HAP-1 (cell line): Measurements from ENCODE around the gene POTEJ.
"Not testable (repeated sequence)": the region's sequence is repeated elsewhere in the genome, so short reads cannot be mapped to it uniquely, and the experiment has no call there.

Experiments
- DNase-seq, 2 experiments: peaks; one replicate each; pipeline ENCODE4 v3.0.0-alpha.2; 2016 to 2020; ENCODE audit warnings: low spot score in 2 of 2
- H3K27me3 ChIP-seq: fragments of 250-450 bp; sonication (Bioruptor Pico); 2 replicates; pipeline ENCODE4 v1.5.1; 2020; ENCODE audit warnings: low read depth, mild to moderate bottlenecking, moderate library complexity
- H3K36me3 ChIP-seq: fragments of 250-450 bp; sonication (Bioruptor Pico); replicated peaks from 2 replicates; pipeline ENCODE4 v1.5.1; 2020; ENCODE audit warnings: mild to moderate bottlenecking
- H3K4me1 ChIP-seq: fragments of 250-450 bp; sonication (Bioruptor Pico); 2 replicates; pipeline ENCODE4 v1.5.1; 2020; ENCODE audit warnings: mild to moderate bottlenecking
- H3K4me3 ChIP-seq: fragments of 250-450 bp; sonication (Bioruptor Pico); 2 replicates; pipeline ENCODE4 v1.5.1; 2020; ENCODE audit warnings: mild to moderate bottlenecking, moderate library complexity
- H3K9me3 ChIP-seq: fragments of 250-450 bp; sonication (Bioruptor Pico); 2 replicates; pipeline ENCODE4 v1.5.1; 2020; ENCODE audit warnings: mild to moderate bottlenecking, moderate library complexity
- in situ Hi-C: fragments of 300-500 bp; cut with MboI; formaldehyde crosslinking; loops from 3 replicates; pipeline ENCODE4 v1.14.3; 2020; ENCODE audit warnings: low sequenced_read_pairs, inconsistent platforms, mixed read lengths

Gene POTEJ

GRCh38 chr2:130641688-130642087 is 30.4 kb downstream of the POTEJ start:
- in situ Hi-C loops, DNase-seq, H3K27me3 ChIP-seq, H3K9me3 ChIP-seq, H3K36me3 ChIP-seq, H3K4me3 ChIP-seq, H3K4me1 ChIP-seq: not testable (repeated sequence)

GRCh38 chr2:130649285-130649684 is 38.0 kb downstream of the POTEJ start:
- in situ Hi-C loops, H3K4me1 ChIP-seq, H3K9me3 ChIP-seq, H3K27me3 ChIP-seq, DNase-seq, H3K36me3 ChIP-seq, H3K4me3 ChIP-seq: not testable (repeated sequence)

GRCh38 chr2:130664506-130664905 is 53.3 kb downstream of the POTEJ start:
- H3K36me3 ChIP-seq, H3K4me3 ChIP-seq, H3K27me3 ChIP-seq, in situ Hi-C loops, H3K4me1 ChIP-seq, H3K9me3 ChIP-seq, DNase-seq: not testable (repeated sequence)

GRCh38 chr2:130665596-130665995 is 54.4 kb downstream of the POTEJ start:
- in situ Hi-C loops, DNase-seq, H3K9me3 ChIP-seq, H3K27me3 ChIP-seq, H3K36me3 ChIP-seq, H3K4me1 ChIP-seq, H3K4me3 ChIP-seq: not testable (repeated sequence)

- H3K4me3 ChIP-seq, H3K9me3 ChIP-seq, in situ Hi-C loops, H3K4me1 ChIP-seq, DNase-seq, H3K27me3 ChIP-seq, H3K36me3 ChIP-seq: not testable (repeated sequence)
Measured at GRCh38 chr2:130667516-130667915, 56.3 kb downstream of the POTEJ start.

- H3K27me3 ChIP-seq, H3K36me3 ChIP-seq, DNase-seq, H3K4me3 ChIP-seq, in situ Hi-C loops, H3K9me3 ChIP-seq, H3K4me1 ChIP-seq: not testable (repeated sequence)
Measured at GRCh38 chr2:130670026-130670745, 58.9 kb downstream of the POTEJ start.

- H3K9me3 ChIP-seq, H3K4me3 ChIP-seq, DNase-seq, H3K36me3 ChIP-seq, H3K4me1 ChIP-seq, H3K27me3 ChIP-seq, in situ Hi-C loops: not testable (repeated sequence)
Measured at GRCh38 chr2:130692041-130692770, 81.0 kb downstream of the POTEJ start.

GRCh38 chr2:130693474-130693873 is 82.2 kb downstream of the POTEJ start:
- in situ Hi-C loops, H3K27me3 ChIP-seq, H3K36me3 ChIP-seq, H3K4me1 ChIP-seq, H3K4me3 ChIP-seq, H3K9me3 ChIP-seq: not testable (repeated sequence)
- DNase-seq: peak; percentile 2 to 78

GRCh38 chr2:130703250-130703649 is 92.0 kb downstream of the POTEJ start:
- in situ Hi-C loops, H3K27me3 ChIP-seq, H3K4me3 ChIP-seq, H3K4me1 ChIP-seq, H3K9me3 ChIP-seq, DNase-seq, H3K36me3 ChIP-seq: not testable (repeated sequence)
